WTC11 (cell line): ENCODE data around the gene TANGO2. TPM values are rescaled to one million over a fixed set of nuclear protein-coding genes. Genes with fewer than 3 reads are reported as not detected.

ENCODE experiments used
- ATAC-seq: fragments of 200-7000 bp; cut with Tn5 transposase; 2 replicates; pipeline ENCODE4 v1.10.0; 2021; ENCODE audit warnings: mild to moderate bottlenecking, moderate library complexity
- CTCF ChIA-PET: fragments of 300-600 bp; sonication (Branson Sonifier 250); formaldehyde crosslinking; loops from one replicate; lab custom pipeline; 2021; ENCODE audit warnings: antibody characterized with exemption; lab: Charles Lee
- POLR2A ChIA-PET: fragments of 350-600 bp; sonication (Branson Sonifier 250); formaldehyde crosslinking; loops from one replicate; lab custom pipeline; 2021; ENCODE audit warnings: antibody characterized with exemption; lab: Charles Lee
- DNase-seq: peaks from one replicate; pipeline ENCODE4 v3.0.0; 2021; ENCODE audit warnings: low spot score
- H3K27ac Mint-ChIP-seq: 2 replicates; pipeline ENCODE4 v1.8.0; 2021; ENCODE audit warnings: mixed read lengths
- H3K27me3 Mint-ChIP-seq: 2 replicates; pipeline ENCODE4 v1.8.0; 2021; ENCODE audit warnings: low read depth, mild to moderate bottlenecking, moderate library complexity, mixed read lengths
- H3K36me3 Mint-ChIP-seq: 2 replicates; pipeline ENCODE4 v1.8.0; 2021; ENCODE audit warnings: mixed read lengths
- H3K4me1 Mint-ChIP-seq: 2 replicates; pipeline ENCODE4 v1.8.0; 2022; ENCODE audit warnings: mixed read lengths
- H3K4me3 Mint-ChIP-seq: 2 replicates; pipeline ENCODE4 v1.8.0; 2021; ENCODE audit warnings: mild to moderate bottlenecking, moderate library complexity, mixed read lengths
- H3K9me3 Mint-ChIP-seq: 2 replicates; pipeline ENCODE4 v1.8.0; 2021; ENCODE audit warnings: mixed read lengths
- AFF4 ChIP-seq: sonication (generic); formaldehyde crosslinking; IDR thresholded peaks from 2 replicates; pipeline ENCODE4 v1.8.1; 2023; ENCODE audit warnings: mild to moderate bottlenecking, missing genetic modification reagents, borderline replicate concordance
- ATF3 ChIP-seq: sonication (generic); formaldehyde crosslinking; conservative IDR thresholded peaks from 2 replicates; pipeline ENCODE4 v1.8.1; 2022; ENCODE audit warnings: mild to moderate bottlenecking, missing genetic modification reagents
- CBFB ChIP-seq: sonication (generic); formaldehyde crosslinking; IDR thresholded peaks from 2 replicates; pipeline ENCODE4 v1.8.1; 2022; ENCODE audit warnings: mild to moderate bottlenecking, low read depth, missing genetic modification reagents
- CDX4 ChIP-seq: fragments of 250-450 bp; sonication (Bioruptor Pico); IDR thresholded peaks from 2 replicates; pipeline ENCODE4 v1.9.0; 2021; ENCODE audit warnings: moderate library complexity, mild to moderate bottlenecking, inconsistent platforms, borderline replicate concordance
- FOXJ3 ChIP-seq: sonication (generic); formaldehyde crosslinking; IDR thresholded peaks from 2 replicates; pipeline ENCODE4 v1.9.0; 2021; ENCODE audit warnings: missing genetic modification reagents, mild to moderate bottlenecking, borderline replicate concordance
- KAT7 ChIP-seq: sonication (generic); formaldehyde crosslinking; IDR thresholded peaks from 2 replicates; pipeline ENCODE4 v1.8.1; 2023; ENCODE audit warnings: missing genetic modification reagents, mild to moderate bottlenecking, borderline replicate concordance
- MXD4 ChIP-seq: fragments of 250-450 bp; sonication (Bioruptor Pico); IDR thresholded peaks from 2 replicates; pipeline ENCODE4 v1.8.0; 2021; ENCODE audit warnings: mild to moderate bottlenecking, moderate library complexity, borderline replicate concordance
- PRDM15 ChIP-seq: sonication (generic); formaldehyde crosslinking; IDR thresholded peaks from 2 replicates; pipeline ENCODE4 v1.8.0; 2022; ENCODE audit warnings: missing genetic modification reagents
- PRRX2 ChIP-seq: fragments of 250-450 bp; sonication (Bioruptor Pico); IDR thresholded peaks from 2 replicates; pipeline ENCODE4 v1.8.0; 2021; ENCODE audit warnings: mild to moderate bottlenecking
- RELA ChIP-seq: sonication (generic); formaldehyde crosslinking; IDR thresholded peaks from 2 replicates; pipeline ENCODE4 v1.8.1; 2022; ENCODE audit warnings: missing genetic modification reagents, mild to moderate bottlenecking, borderline replicate concordance
- USF1 ChIP-seq: sonication (generic); formaldehyde crosslinking; IDR thresholded peaks from 2 replicates; pipeline ENCODE4 v1.8.0; 2022; ENCODE audit warnings: mild to moderate bottlenecking, missing genetic modification reagents
- USF2 ChIP-seq: sonication (generic); formaldehyde crosslinking; IDR thresholded peaks from 2 replicates; pipeline ENCODE4 v1.8.1; 2023; ENCODE audit warnings: mild to moderate bottlenecking, missing genetic modification reagents, moderate library complexity
- ZBTB43 ChIP-seq: sonication (generic); formaldehyde crosslinking; IDR thresholded peaks from 2 replicates; pipeline ENCODE4 v1.8.1; 2023; ENCODE audit warnings: mild to moderate bottlenecking, missing genetic modification reagents
- ZNF219 ChIP-seq: sonication (generic); formaldehyde crosslinking; IDR thresholded peaks from 2 replicates; pipeline ENCODE4 v1.8.0; 2023; ENCODE audit warnings: missing genetic modification reagents, mild to moderate bottlenecking, borderline replicate concordance
- ZNF425 ChIP-seq: fragments of 250-450 bp; sonication (Bioruptor Pico); conservative IDR thresholded peaks from 2 replicates; pipeline ENCODE4 v1.9.0; 2021; ENCODE audit warnings: mild to moderate bottlenecking
- ZNF671 ChIP-seq: fragments of 250-450 bp; sonication (Bioruptor Pico); IDR thresholded peaks from 2 replicates; pipeline ENCODE4 v1.8.0; 2021; ENCODE audit warnings: mild to moderate bottlenecking
- total RNA-seq: library from RNA; stranded (reverse); gene quantifications from 3 replicates; pipeline ENCODE4 v1.2.3, GENCODE V29; 2021

The TANGO2 gene
- total RNA-seq, 1 experiment from 2014 or later = 14.8 TPM

GRCh38 chr22:20018001-20018400 is 2.9 kb upstream of the TANGO2 start:
- H3K9me3 Mint-ChIP-seq = no peaks in the 10 kb centered on the region
- TF ChIP-seq PRDM15 (CRISPR knock-in tag) (no peak), AFF4 (CRISPR knock-in tag) (no peak), CDX4 (CRISPR knock-in tag) (no peak), ZBTB43 (CRISPR knock-in tag) (no peak), ZNF425 (CRISPR knock-in tag) (no peak), USF1 (CRISPR knock-in tag) (no peak), USF2 (CRISPR knock-in tag) (no peak), RELA (CRISPR knock-in tag) (no peak), MXD4 (CRISPR knock-in tag) (no peak), ZNF219 (CRISPR knock-in tag) (no peak), PRRX2 (CRISPR knock-in tag) (no peak), CBFB (CRISPR knock-in tag) (no peak), ZNF671 (CRISPR knock-in tag) (no peak), FOXJ3 (CRISPR knock-in tag) (no peak), ATF3 (CRISPR knock-in tag) (no peak), KAT7 (no peak)
- H3K4me3 Mint-ChIP-seq = peak overlapping the region; percentile 84
- DNase-seq = no peak
- H3K27ac Mint-ChIP-seq = no peak overlapping the region
- peaks cover 14% of the 10 kb centered on the region for H3K4me1 Mint-ChIP-seq
- ChIA-PET CTCF (no interaction called here), POLR2A (no interaction called here)
- no peak for ATAC-seq
- peaks cover 55% of the 10 kb centered on the region for H3K27me3 Mint-ChIP-seq
- no peaks in the 10 kb centered on the region for H3K36me3 Mint-ChIP-seq
